Measurements from ENCODE around the gene DAP. TPM values are rescaled to one million over a fixed set of nuclear protein-coding genes. Genes with fewer than 3 reads are reported as not detected.

DAP gene
- total RNA-seq, 1 experiment from 2014 or later, result 95.9 TPM

- intact Hi-C loops (cut with micrococcal nuclease; ENCODE audit: unreplicated experiment), result no loop called here
- no peak overlapping the region for H3K27ac ChIP-seq (ENCODE audit: low read depth, low read length, poor library complexity, severe bottlenecking)
- no peaks in the 10 kb centered on the region for H3K4me1 ChIP-seq (ENCODE audit: insufficient read depth, low read length, poor library complexity, severe bottlenecking)
- ChIA-PET POLR2A (ENCODE audit: low non-redundant PET) (no interaction called here), CTCF (no interaction called here)
- no peak for DNase-seq (ENCODE audit: low spot score)
- TF ChIP-seq EZH2 (IDR thresholded peaks at IDR 0.05; ENCODE audit: borderline replicate concordance, low read depth, low read length, poor library complexity, severe bottlenecking), result no peak
- no peak for TF ChIP-seq CTCF (conservative IDR thresholded peaks at IDR 0.05; ENCODE audit: low read depth, low read length)
- BruUV-seq (replicated peaks), result no TSS peak
- no peaks in the 10 kb centered on the region for H3K36me3 ChIP-seq (ENCODE audit: insufficient read depth, low read length, poor library complexity, severe bottlenecking)
- H3K27me3 ChIP-seq (replicated peaks; ENCODE audit: insufficient read depth, low read depth, low read length, poor library complexity), result peaks cover 12% of the 10 kb centered on the region
- no peak overlapping the region for H3K4me3 ChIP-seq (ENCODE audit: low read depth, low read length, poor library complexity, severe bottlenecking)
- no peaks in the 10 kb centered on the region for H3K9me3 ChIP-seq (ENCODE audit: low read depth, low read length, poor library complexity, severe bottlenecking)
Observed at GRCh38 chr5:10637944-10638343, 123.1 kb downstream of the DAP start.

GRCh38 chr5:10636363-10637142, 124.5 kb downstream of the DAP start:
- no peak for DNase-seq (ENCODE audit: low spot score)
- BruUV-seq (replicated peaks), result no TSS peak
- ChIA-PET CTCF (no interaction called here), POLR2A (ENCODE audit: low non-redundant PET) (no interaction called here)
- H3K27ac ChIP-seq (ENCODE audit: low read depth, low read length, poor library complexity, severe bottlenecking), result no peak overlapping the region
- TF ChIP-seq CTCF (conservative IDR thresholded peaks at IDR 0.05; ENCODE audit: low read depth, low read length) (no peak), EZH2 (IDR thresholded peaks at IDR 0.05; ENCODE audit: borderline replicate concordance, low read depth, low read length, poor library complexity, severe bottlenecking) (no peak)
- H3K4me1 ChIP-seq (ENCODE audit: insufficient read depth, low read length, poor library complexity, severe bottlenecking), result no peaks in the 10 kb centered on the region
- intact Hi-C loops (cut with micrococcal nuclease; ENCODE audit: unreplicated experiment), result no loop called here
- no peaks in the 10 kb centered on the region for H3K36me3 ChIP-seq (ENCODE audit: insufficient read depth, low read length, poor library complexity, severe bottlenecking)
- no peak overlapping the region for H3K4me3 ChIP-seq (ENCODE audit: low read depth, low read length, poor library complexity, severe bottlenecking)
- H3K27me3 ChIP-seq (replicated peaks; ENCODE audit: insufficient read depth, low read depth, low read length, poor library complexity), result peaks cover 7% of the 10 kb centered on the region
- no peaks in the 10 kb centered on the region for H3K9me3 ChIP-seq (ENCODE audit: low read depth, low read length, poor library complexity, severe bottlenecking)

DNA sequence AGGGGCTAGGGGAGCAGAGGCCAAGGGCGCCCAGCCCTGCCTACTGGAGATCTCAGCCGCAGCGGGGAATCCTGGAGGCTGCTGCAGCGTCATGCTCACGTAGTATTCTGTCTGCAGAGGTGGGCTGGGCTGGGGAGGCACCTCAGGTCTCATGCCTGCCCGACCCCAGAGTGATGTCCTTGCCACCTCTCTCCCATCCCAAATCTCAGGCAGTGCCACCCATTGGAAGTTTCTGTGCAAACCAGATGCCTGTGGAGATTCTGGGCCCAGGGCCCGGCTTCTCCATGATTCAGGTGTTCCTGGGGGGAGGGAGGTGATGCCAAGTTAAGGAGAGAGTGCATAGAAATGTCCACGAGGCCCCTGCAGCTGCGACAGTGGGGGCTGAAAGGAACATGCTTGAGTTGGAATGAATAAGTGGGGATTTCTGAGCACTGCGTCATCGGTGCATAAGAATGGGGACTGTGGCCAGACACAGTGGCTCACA, 125.1 kb downstream of the DAP start:
- ChIA-PET POLR2A (ENCODE audit: low non-redundant PET) (no interaction called here), CTCF (no interaction called here)
- H3K9me3 ChIP-seq (ENCODE audit: low read depth, low read length, poor library complexity, severe bottlenecking), result no peaks in the 10 kb centered on the region
- no peak for DNase-seq (ENCODE audit: low spot score)
- no peak overlapping the region for H3K4me3 ChIP-seq (ENCODE audit: low read depth, low read length, poor library complexity, severe bottlenecking)
- no peak overlapping the region for H3K27ac ChIP-seq (ENCODE audit: low read depth, low read length, poor library complexity, severe bottlenecking)
- BruUV-seq (replicated peaks), result no TSS peak
- no peaks in the 10 kb centered on the region for H3K36me3 ChIP-seq (ENCODE audit: insufficient read depth, low read length, poor library complexity, severe bottlenecking)
- H3K4me1 ChIP-seq (ENCODE audit: insufficient read depth, low read length, poor library complexity, severe bottlenecking), result no peaks in the 10 kb centered on the region
- peaks cover 7% of the 10 kb centered on the region for H3K27me3 ChIP-seq (replicated peaks; ENCODE audit: insufficient read depth, low read depth, low read length, poor library complexity)
- TF ChIP-seq CTCF (conservative IDR thresholded peaks at IDR 0.05; ENCODE audit: low read depth, low read length), result no peak
- TF ChIP-seq EZH2 (IDR thresholded peaks at IDR 0.05; ENCODE audit: borderline replicate concordance, low read depth, low read length, poor library complexity, severe bottlenecking), result no peak
- intact Hi-C loops (cut with micrococcal nuclease; ENCODE audit: unreplicated experiment), result no loop called here

All from A673 (cell line).